ENCODE measurements around the gene RPH3AL. TPM values are rescaled to one million over a fixed set of nuclear protein-coding genes. Genes with fewer than 3 reads are reported as not detected.

RPH3AL gene
- total and polyA plus RNA-seq, 2 of the 8 experiments (the other 6 are each of a cell fraction or from before 2014, with no cell fraction given): 5.6 to 5.8 TPM

DNA sequence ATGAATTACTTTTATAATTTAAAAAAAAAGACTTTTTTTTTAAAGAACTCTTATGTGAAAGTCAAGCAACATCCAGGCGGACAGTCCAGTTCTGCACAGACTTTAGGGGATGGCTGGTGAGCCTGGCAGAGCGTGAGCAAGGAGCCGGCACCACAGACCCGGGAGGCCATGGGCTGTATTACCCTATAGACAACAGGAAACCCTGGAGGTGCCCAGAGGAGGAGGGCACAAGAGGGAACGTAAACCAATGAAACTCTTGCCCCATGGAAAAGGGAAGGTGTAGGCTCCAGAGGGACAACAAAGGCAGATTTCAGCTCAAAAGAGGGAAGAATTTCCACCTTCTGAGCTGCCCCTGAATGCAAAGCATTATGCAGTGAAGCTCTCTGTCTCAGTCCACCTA lies 25.5 kb upstream of the RPH3AL start:
- peaks cover 0 to 3% (median 0%) of the 10 kb centered on the region in 4 experiments; a peak in 2 of 7 replicates for H3K27me3 ChIP-seq (replicated peaks in 1 of 4; ENCODE audit: control insufficient read depth in 3 of 4, extremely low read depth in 1 of 4, insufficient read depth in 3 of 4, low read length in 3 of 4)
- H3K14ac ChIP-seq (ENCODE audit: insufficient read length): no peak overlapping the region
- peaks cover 0 to 10% (median 6%) of the 10 kb centered on the region in 4 experiments; a peak in 5 of 7 replicates for H3K4me1 ChIP-seq (replicated peaks in 1 of 4; ENCODE audit: control insufficient read depth in 3 of 4, insufficient read depth in 4 of 4, low read length in 3 of 4)
- no peak for DNase-seq (ENCODE audit: low read depth in 1 of 2, low spot score in 2 of 2)
- H2BK20ac ChIP-seq (ENCODE audit: low read length): no peak overlapping the region
- H2AFZ ChIP-seq (ENCODE audit: low read length): no peak overlapping the region
- no peak overlapping the region for H3K4me2 ChIP-seq (ENCODE audit: insufficient read depth in 1 of 2, low read depth in 2 of 2, low read length in 2 of 2)
- POLR2A ChIA-PET (ENCODE audit: partially characterized antibody): no interaction called here
- TF ChIP-seq HDAC2 (IDR thresholded peaks at IDR 0.05; ENCODE audit: borderline replicate concordance in 1 of 2, low read depth in 2 of 2, low read length in 2 of 2) (no peak), CEBPB (IDR thresholded peaks at IDR 0.05; ENCODE audit: low read depth, low read length) (no peak), BRCA1 (IDR thresholded peaks at IDR 0.05; ENCODE audit: low read depth, low read length) (no peak), JUN (IDR thresholded peaks at IDR 0.05; ENCODE audit: low read depth, low read length) (no peak), SP2 (IDR thresholded peaks at IDR 0.05; ENCODE audit: low read length) (no peak), KDM5A (IDR thresholded peaks at IDR 0.05; ENCODE audit: low read length) (no peak), RAD21 (IDR thresholded peaks at IDR 0.05 in 1 of 2, conservative IDR thresholded peaks at IDR 0.05 in 1 of 2; ENCODE audit: low read depth in 2 of 2, low read length in 2 of 2) (no peak), SIX5 (IDR thresholded peaks at IDR 0.05; ENCODE audit: low read depth, low read length) (no peak), CREB1 (IDR thresholded peaks at IDR 0.05) (no peak), CHD2 (IDR thresholded peaks at IDR 0.05; ENCODE audit: low read length) (no peak), NANOG (IDR thresholded peaks at IDR 0.05; ENCODE audit: insufficient read depth, low read depth, low read length, poor library complexity, severe bottlenecking) (no peak), GABPA (IDR thresholded peaks at IDR 0.05; ENCODE audit: borderline replicate concordance, insufficient read depth, low read length) (no peak)
- no peak overlapping the region for H3K4me3 ChIP-seq (ENCODE audit: extremely low read depth in 1 of 4, insufficient read depth in 2 of 4, low read depth in 3 of 4, low read length in 4 of 4)
- no peaks in the 10 kb centered on the region for H3K79me1 ChIP-seq (ENCODE audit: low read depth, low read length)
- H3K9ac ChIP-seq (replicated peaks in 1 of 4; ENCODE audit: extremely low read depth in 1 of 4, low read depth in 3 of 4, low read length in 3 of 4): no peak overlapping the region
- no peak overlapping the region for H2BK15ac ChIP-seq (ENCODE audit: low read length)
- no peak overlapping the region for H2BK5ac ChIP-seq (ENCODE audit: low read depth, low read length)
- no peak overlapping the region for H3K18ac ChIP-seq (ENCODE audit: extremely low read depth, low read length)
- no peak overlapping the region for H2BK120ac ChIP-seq (replicated peaks; ENCODE audit: low read depth, low read length)
- no peak overlapping the region for H4K5ac ChIP-seq (ENCODE audit: insufficient read length, low read depth, low read length)
- H3K56ac ChIP-seq (replicated peaks; ENCODE audit: insufficient read length, low read depth, low read length): no peak overlapping the region
- H3K9me3 ChIP-seq (ENCODE audit: insufficient read depth in 2 of 2, low read depth in 1 of 2, low read length in 1 of 2): no peaks in the 10 kb centered on the region
- H3K27ac ChIP-seq (ENCODE audit: low read depth, low read length): no peak overlapping the region
- CTCF ChIA-PET (ENCODE audit: partially characterized antibody): interaction anchor here (0.8 to 1.1 kb wide), 4 partner anchors 13 to 213 kb away, joined by 3 to 4 read pairs (median 4); no protein-coding TSS in a partner anchor
- no peak overlapping the region for H4K91ac ChIP-seq (replicated peaks; ENCODE audit: insufficient read length, low read length)
- H4K20me1 ChIP-seq (replicated peaks in 1 of 2; ENCODE audit: control insufficient read depth in 1 of 2, insufficient read depth in 2 of 2, low read length in 2 of 2): no peaks in the 10 kb centered on the region
- H3K23me2 ChIP-seq (ENCODE audit: low read depth, low read length): no peaks in the 10 kb centered on the region
- no peak overlapping the region for H3K23ac ChIP-seq (ENCODE audit: insufficient read length)
- H2BK12ac ChIP-seq (ENCODE audit: low read depth, low read length): no peak overlapping the region
- no peak overlapping the region for H2AK5ac ChIP-seq (ENCODE audit: low read depth, low read length)
- WGBS, 2 experiments (ENCODE audit: extremely low coverage in 1 of 2, insufficient coverage in 1 of 2, insufficient read length in 1 of 2, insufficient replicate concordance in 2 of 2, low coverage in 1 of 2, low lambda C conversion rate in 2 of 2, missing lambda C conversion rate in 1 of 2): 74% methylated on average over 5 of the region's 5 CpGs; no CpG with 5 or more reads in 1 of the 2 experiments
- H3K4ac ChIP-seq (replicated peaks; ENCODE audit: insufficient read length, low read depth, low read length): no peak overlapping the region
- H4K8ac ChIP-seq (ENCODE audit: extremely low read depth, insufficient read depth, low read length): no peak overlapping the region
- H3K79me2 ChIP-seq (ENCODE audit: control insufficient read depth in 1 of 2, insufficient read depth in 2 of 2, low read length in 2 of 2): no peaks in the 10 kb centered on the region
- H3K36me3 ChIP-seq (ENCODE audit: control insufficient read depth in 2 of 4, insufficient read depth in 4 of 4, low read length in 3 of 4): no peaks in the 10 kb centered on the region
- FAIRE-seq: no peak

Measured in H1 (cell line).